Glutamatergic neuron (in vitro differentiated cells): ENCODE results near the gene RAMP1. TPM values are rescaled to one million over a fixed set of nuclear protein-coding genes. Genes with fewer than 3 reads are reported as not detected.
"Not testable (repeated sequence)": the region's sequence is repeated elsewhere in the genome, so short reads cannot be mapped to it uniquely, and the experiment has no call there.

Experiments
- DNase-seq: peaks from one replicate; pipeline ENCODE4 v3.0.0; 2022
- H3K27ac Mint-ChIP-seq: one replicate; pipeline ENCODE4 v1.8.0; 2020; ENCODE audit warnings: mild to moderate bottlenecking, mixed read lengths, inconsistent platforms; ENCODE audit not compliant: unreplicated experiment
- H3K27me3 Mint-ChIP-seq: one replicate; pipeline ENCODE4 v1.8.0; 2020; ENCODE audit warnings: mild to moderate bottlenecking, moderate library complexity, mixed read lengths, inconsistent platforms; ENCODE audit not compliant: unreplicated experiment
- H3K36me3 Mint-ChIP-seq: one replicate; pipeline ENCODE4 v1.8.0; 2020; ENCODE audit warnings: mild to moderate bottlenecking, mixed read lengths, inconsistent platforms; ENCODE audit not compliant: unreplicated experiment
- H3K4me1 Mint-ChIP-seq: one replicate; pipeline ENCODE4 v1.8.0; 2020; ENCODE audit warnings: mild to moderate bottlenecking, low read depth, mixed read lengths, inconsistent platforms; ENCODE audit not compliant: unreplicated experiment
- H3K4me3 Mint-ChIP-seq: one replicate; pipeline ENCODE4 v1.8.0; 2020; ENCODE audit warnings: mild to moderate bottlenecking, mixed read lengths, inconsistent platforms; ENCODE audit not compliant: unreplicated experiment
- H3K9me3 Mint-ChIP-seq: one replicate; pipeline ENCODE4 v1.8.0; 2020; ENCODE audit warnings: mild to moderate bottlenecking, moderate library complexity, mixed read lengths, inconsistent platforms; ENCODE audit not compliant: unreplicated experiment
- total RNA-seq: library from RNA; stranded (reverse); fragmentation: NEBNext Ultra II Directional; extraction: Animal tissue kit (Norgen Biotek cat#: 25700); gene quantifications from one replicate; pipeline ENCODE4 v1.2.1, GENCODE V29; 2021; ENCODE audit not compliant: unreplicated experiment
- TF ChIP-seq, protein P1 (sequence below): fragments of 200-600 bp; sonication (generic); IDR thresholded peaks from one replicate; pipeline ENCODE4 v1.5.0; 2021; ENCODE audit not compliant: partially characterized antibody, unreplicated experiment

Gene RAMP1
- total RNA-seq, 1 donor from 2014 or later = 7.6 TPM

DNA sequence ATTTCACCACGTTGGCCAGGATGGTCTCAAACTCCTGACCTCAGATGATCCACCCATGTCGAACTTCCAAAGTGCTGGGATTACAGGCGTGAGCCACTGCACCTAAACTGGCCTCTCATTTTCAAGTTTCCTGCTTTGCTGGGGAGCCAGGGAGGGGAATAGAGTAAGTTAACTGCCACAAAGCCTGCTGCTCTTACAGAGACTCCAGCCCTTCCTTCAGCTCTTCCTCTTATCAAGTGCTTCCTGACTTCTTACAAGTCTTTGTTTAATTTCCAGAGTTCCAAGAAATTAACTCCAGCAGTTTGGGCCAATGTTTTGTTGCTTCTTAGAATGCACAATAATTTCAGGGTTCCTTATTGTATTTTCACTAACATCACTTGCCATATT, 83.1 kb downstream of the RAMP1 start:
- no peak for DNase-seq
- Mint-ChIP-seq H3K9me3 (peaks cover 5% of the 10 kb centered on the region), H3K27ac (no peak overlapping the region), H3K27me3 (peaks cover 2% of the 10 kb centered on the region), H3K36me3 (peaks cover 16% of the 10 kb centered on the region), H3K4me3 (no peak overlapping the region), H3K4me1 (peaks cover 2% of the 10 kb centered on the region)
- TF ChIP-seq, protein P1, sequence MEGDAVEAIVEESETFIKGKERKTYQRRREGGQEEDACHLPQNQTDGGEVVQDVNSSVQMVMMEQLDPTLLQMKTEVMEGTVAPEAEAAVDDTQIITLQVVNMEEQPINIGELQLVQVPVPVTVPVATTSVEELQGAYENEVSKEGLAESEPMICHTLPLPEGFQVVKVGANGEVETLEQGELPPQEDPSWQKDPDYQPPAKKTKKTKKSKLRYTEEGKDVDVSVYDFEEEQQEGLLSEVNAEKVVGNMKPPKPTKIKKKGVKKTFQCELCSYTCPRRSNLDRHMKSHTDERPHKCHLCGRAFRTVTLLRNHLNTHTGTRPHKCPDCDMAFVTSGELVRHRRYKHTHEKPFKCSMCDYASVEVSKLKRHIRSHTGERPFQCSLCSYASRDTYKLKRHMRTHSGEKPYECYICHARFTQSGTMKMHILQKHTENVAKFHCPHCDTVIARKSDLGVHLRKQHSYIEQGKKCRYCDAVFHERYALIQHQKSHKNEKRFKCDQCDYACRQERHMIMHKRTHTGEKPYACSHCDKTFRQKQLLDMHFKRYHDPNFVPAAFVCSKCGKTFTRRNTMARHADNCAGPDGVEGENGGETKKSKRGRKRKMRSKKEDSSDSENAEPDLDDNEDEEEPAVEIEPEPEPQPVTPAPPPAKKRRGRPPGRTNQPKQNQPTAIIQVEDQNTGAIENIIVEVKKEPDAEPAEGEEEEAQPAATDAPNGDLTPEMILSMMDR = no peak

- Mint-ChIP-seq H3K36me3 (peaks cover 16% of the 10 kb centered on the region), H3K4me3 (no peak overlapping the region), H3K4me1 (peaks cover 2% of the 10 kb centered on the region), H3K9me3 (peaks cover 5% of the 10 kb centered on the region), H3K27ac (no peak overlapping the region), H3K27me3 (peaks cover 2% of the 10 kb centered on the region)
- TF ChIP-seq, protein P1 = no peak
- DNase-seq = no peak
Observed at GRCh38 chr2:237943395-237944094, 84.1 kb downstream of the RAMP1 start.

- Mint-ChIP-seq H3K4me1 (no peaks in the 10 kb centered on the region), H3K36me3 (peaks cover 16% of the 10 kb centered on the region), H3K27me3 (peaks cover 2% of the 10 kb centered on the region), H3K9me3 (peaks cover 5% of the 10 kb centered on the region), H3K4me3 (no peak overlapping the region), H3K27ac (no peak overlapping the region)
- TF ChIP-seq, protein P1 = no peak
- no peak for DNase-seq
Observed at GRCh38 chr2:237944302-237944701, 84.9 kb downstream of the RAMP1 start.

DNA sequence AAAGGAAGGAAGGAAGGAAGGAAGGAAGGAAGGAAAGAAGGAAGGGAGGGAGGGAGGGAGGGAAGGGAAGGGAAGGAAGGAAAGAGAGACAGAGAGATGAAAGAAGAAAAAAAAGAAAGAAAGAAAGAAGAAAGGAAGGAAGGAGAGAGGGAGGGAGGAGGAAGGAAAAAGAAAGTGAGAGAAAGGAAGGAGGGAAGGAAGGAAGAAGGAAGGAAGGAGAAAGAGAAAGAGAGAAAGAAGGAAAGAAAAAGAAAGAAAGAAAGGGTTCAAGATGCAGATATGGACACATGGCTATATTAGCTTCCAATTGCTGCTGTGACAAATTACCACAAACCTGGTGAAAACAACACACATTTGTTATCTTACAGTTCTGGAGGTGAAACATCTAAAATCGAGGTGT, 87.0 kb downstream of the RAMP1 start:
- Mint-ChIP-seq H3K36me3 (peaks cover 20% of the 10 kb centered on the region), H3K9me3 (peaks cover 5% of the 10 kb centered on the region), H3K4me3 (no peak overlapping the region), H3K27ac (no peak overlapping the region), H3K4me1 (no peaks in the 10 kb centered on the region), H3K27me3 (peaks cover 2% of the 10 kb centered on the region)
- TF ChIP-seq, protein P1 = no peak
- DNase-seq = no peak

- H3K27me3 Mint-ChIP-seq, H3K4me1 Mint-ChIP-seq, H3K4me3 Mint-ChIP-seq, DNase-seq, H3K36me3 Mint-ChIP-seq, H3K9me3 Mint-ChIP-seq, H3K27ac Mint-ChIP-seq: not testable (repeated sequence)
Observed at GRCh38 chr2:237951354-237951753, 91.9 kb downstream of the RAMP1 start.
